PFSK-1 (cell line): ENCODE results near the gene CAMK1D.

Source experiments
- FOXP2 ChIP-seq: optimal IDR thresholded peaks from 2 replicates; pipeline ENCODE3; 2011; ENCODE audit warnings: borderline replicate concordance, control low read depth, inconsistent platforms; ENCODE audit not compliant: insufficient read depth; ENCODE audit errors: extremely low read length, extremely low read depth
- POLR2AphosphoS5 ChIP-seq: IDR thresholded peaks from 2 replicates; pipeline ENCODE4 v1.6.1; 2012; ENCODE audit warnings: low read depth, mild to moderate bottlenecking, control low read depth, low read length, moderate library complexity
- REST ChIP-seq, 2 experiments: IDR thresholded peaks; 2 replicates each; pipeline versions ENCODE4 v1.6.1 to v1.8.0; 2011 to 2012; ENCODE audit warnings: low read depth in 2 of 2, low read length in 2 of 2, control low read depth in 1 of 2, inconsistent platforms in 1 of 2, mild to moderate bottlenecking in 1 of 2, moderate library complexity in 1 of 2; ENCODE audit not compliant: insufficient read depth in 1 of 2
- SIN3A ChIP-seq: IDR thresholded peaks from 2 replicates; pipeline ENCODE4 v1.6.1; 2012; ENCODE audit warnings: mild to moderate bottlenecking, low read length, moderate library complexity, borderline replicate concordance; ENCODE audit not compliant: insufficient read depth
- TAF1 ChIP-seq: IDR thresholded peaks from 2 replicates; pipeline ENCODE4 v1.6.1; 2012; ENCODE audit warnings: low read length, control low read depth, borderline replicate concordance; ENCODE audit not compliant: insufficient read depth

CAMK1D gene

GRCh38 chr10:12507165-12507850, 158.0 kb downstream of the CAMK1D start:
- TF ChIP-seq TAF1: no peak
- no peak for TF ChIP-seq POLR2AphosphoS5
- TF ChIP-seq REST (IDR thresholded peaks at IDR 0.05; ENCODE audit: insufficient read depth in 1 of 2, low read depth in 2 of 2, low read length in 2 of 2): no peak
- TF ChIP-seq SIN3A: no peak

GRCh38 chr10:12508165-12508564, 158.8 kb downstream of the CAMK1D start:
- TF ChIP-seq SIN3A (no peak), REST (IDR thresholded peaks at IDR 0.05; ENCODE audit: insufficient read depth in 1 of 2, low read depth in 2 of 2, low read length in 2 of 2) (no peak), POLR2AphosphoS5 (no peak), TAF1 (no peak), FOXP2 (no peak)

- TF ChIP-seq TAF1: no peak
These were observed 159.9 kb downstream of the CAMK1D start for GRCh38 chr10:12509016-12509793.

GRCh38 chr10:12509794-12510100, 160.4 kb downstream of the CAMK1D start:
- no peak for TF ChIP-seq REST (IDR thresholded peaks at IDR 0.05; ENCODE audit: insufficient read depth in 1 of 2, low read depth in 2 of 2, low read length in 2 of 2)
- TF ChIP-seq FOXP2: no peak

- TF ChIP-seq FOXP2 (no peak), TAF1 (no peak), POLR2AphosphoS5 (no peak), SIN3A (no peak), REST (IDR thresholded peaks at IDR 0.05; ENCODE audit: insufficient read depth in 1 of 2, low read depth in 2 of 2, low read length in 2 of 2) (no peak)
These were observed 161.2 kb downstream of the CAMK1D start for GRCh38 chr10:12510501-12510941.
